Heart right ventricle (tissue), 16 donors: Measurements from ENCODE around the gene NEK6. TPM values are rescaled to one million over a fixed set of nuclear protein-coding genes. Genes with fewer than 3 reads are reported as not detected.

ENCODE experiments used
- ATAC-seq, 8 donors: fragments of 200-7000 bp; cut with Tn5 transposase; one replicate each; pipeline ENCODE4 v1.9.1; 2020; ENCODE audit warnings: mild to moderate bottlenecking in 8 of 8, moderate library complexity in 8 of 8, moderate number of reproducible peaks in 1 of 8
- DNase-seq, 2 donors: peaks; one replicate each; pipeline ENCODE4 v3.0.0-alpha.2; 2020
- H3K27ac ChIP-seq, 10 donors: fragments of 200-600 bp; sonication (generic) in 2 of 10; one replicate each; pipeline versions ENCODE4 v1.5.0 to v1.8.0; 2020 to 2022; ENCODE audit warnings: mild to moderate bottlenecking in 3 of 10
- H3K27me3 ChIP-seq, 7 donors: fragments of 200-600 bp; one replicate each; pipeline ENCODE4 v1.8.0; 2021 to 2022; ENCODE audit warnings: mild to moderate bottlenecking in 2 of 7
- H3K36me3 ChIP-seq, 9 donors: fragments of 200-600 bp; sonication (generic) in 1 of 9; one replicate each; pipeline versions ENCODE4 v1.5.0 to v1.8.0; 2020 to 2022; ENCODE audit warnings: mild to moderate bottlenecking in 2 of 9
- H3K4me1 ChIP-seq, 9 donors: fragments of 200-600 bp; sonication (generic) in 1 of 9; one replicate each; pipeline versions ENCODE4 v1.5.0 to v1.8.0; 2020 to 2022; ENCODE audit warnings: mild to moderate bottlenecking in 4 of 9
- H3K4me3 ChIP-seq, 10 donors: fragments of 200-600 bp; sonication (generic) in 2 of 10; one replicate each; pipeline versions ENCODE4 v1.5.0 to v1.8.0; 2020 to 2022; ENCODE audit warnings: mild to moderate bottlenecking in 7 of 10, moderate library complexity in 2 of 10
- H3K9me3 ChIP-seq, 11 donors: fragments of 200-600 bp in 10 of 11; sonication (generic) in 2 of 11; one replicate each; pipeline versions ENCODE4 v1.5.0 to v1.8.0; 2013 to 2022; ENCODE audit warnings: mild to moderate bottlenecking in 2 of 11, control low read depth in 1 of 11, moderate library complexity in 1 of 11
- WGBS, 2 donors: extraction: QIAGEN DNeasy Blood & Tissue Kit; methylation state at CpG; one replicate each; pipeline ENCODE4 v1.1.7; 2013; ENCODE audit warnings: inconsistent platforms in 1 of 2; 5-methylcytosine and 5-hydroxymethylcytosine counted together
- intact Hi-C, 10 donors: fragments of 100-400 bp; cut with DNase I; formaldehyde crosslinking; loops; one replicate each; pipeline versions ENCODE4 v1.11.1 to v1.14.2; 2022
- polyA plus RNA-seq, 2 donors: library from polyadenylated mRNA; stranded (reverse); fragments of 200-250 nt; gene quantifications; one replicate each; pipeline ENCODE4 v1.2.3, GENCODE V29; 2013
- total RNA-seq, 10 donors: library from RNA; stranded (reverse); fragmentation: NEBNext Ultra II Directional in 3 of 10; extraction: Animal tissue kit (Norgen Biotek cat#: 25700) in 3 of 10; gene quantifications; one replicate each; pipeline versions ENCODE4 v1.2.1 to v1.2.4, GENCODE V29; 2021 to 2023
- TF ChIP-seq, protein P1 (sequence below), 9 donors: fragments of 200-600 bp; sonication (generic) in 2 of 9; IDR thresholded peaks; one replicate each; pipeline versions ENCODE4 v1.5.0 to v1.8.0; 2021 to 2022; ENCODE audit warnings: antibody characterized with exemption in 9 of 9, mild to moderate bottlenecking in 5 of 9, moderate library complexity in 1 of 9
- donor health status: Arrhythmogenic right ventricular cardiomyopathy.
- donor health status: ischemic (EF 13 %, LVEDD 7.1; RV severe dilation, severe dysfunction).
- donor health status: healthy with polysubstance abuse.
- donor health status: DM: no; HTN: yes; CAD: no.
- donor health status: DM: no; HTN: no; CAD: no.
- donor health status: ischemic (EF 25% LVEDD 6.9; RV normal size, moderate dysfunction).
- donor health status: ischemic (EF 25% LVEDD 5.7; RV mildly dilated, moderate dysfunction).
- donor health status: healthy.
- donor health status: DM: yes; HTN: yes; CAD: no.
- donor health status: Ischemic cardiomyopathy.
- donor health status: ischemic (EF 35%, LVEDD 5.7; RV mildly dilated, moderate dysfunction).
- donor health status: nonischemic (EF 11% LVEDD 7.7; RV severe dilation, severe dysfunction).
- donor health status: DM: yes; HTN: yes; CAD: no.
- donor health status: PGD.
- donor health status: ischemic (EF 29% LVEDD 5.4; RV normal size, mild dysfunction).
- donor health status: nonischemic (EF 23%, LVEDD 6.1; RV moderate dilation, normal function).

The NEK6 gene
- total and polyA plus RNA-seq, 12 donors: 1.9 to 22.4 (median 7.5) TPM

DNA sequence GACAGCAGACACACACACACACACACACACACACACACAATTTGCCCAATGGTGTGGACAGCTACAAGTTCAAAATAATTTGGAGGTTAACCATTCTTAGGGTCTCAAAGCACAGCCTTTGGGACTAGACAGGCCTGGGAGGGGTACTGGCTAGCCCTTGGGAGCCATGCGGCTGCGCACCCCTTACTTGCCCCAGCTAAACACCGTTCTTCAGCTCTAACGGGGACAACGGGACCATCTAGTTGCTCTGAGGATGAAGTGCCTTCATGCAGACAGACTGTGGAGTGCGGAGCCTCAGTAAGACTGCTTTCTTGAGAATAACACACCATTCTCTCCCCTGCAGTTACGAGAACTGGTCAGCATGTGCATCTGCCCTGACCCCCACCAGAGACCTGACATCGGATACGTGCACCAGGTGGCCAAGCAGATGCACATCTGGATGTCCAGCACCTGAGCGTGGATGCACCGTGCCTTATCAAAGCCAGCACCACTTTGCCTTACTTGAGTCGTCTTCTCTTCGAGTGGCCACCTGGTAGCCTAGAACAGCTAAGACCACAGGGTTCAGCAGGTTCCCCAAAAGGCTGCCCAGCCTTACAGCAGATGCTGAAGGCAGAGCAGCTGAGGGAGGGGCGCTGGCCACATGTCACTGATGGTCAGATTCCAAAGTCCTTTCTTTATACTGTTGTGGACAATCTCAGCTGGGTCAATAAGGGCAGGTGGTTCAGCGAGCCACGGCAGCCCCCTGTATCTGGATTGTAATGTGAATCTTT, 92.9 kb downstream of the NEK6 start:
- TF ChIP-seq, protein P1, sequence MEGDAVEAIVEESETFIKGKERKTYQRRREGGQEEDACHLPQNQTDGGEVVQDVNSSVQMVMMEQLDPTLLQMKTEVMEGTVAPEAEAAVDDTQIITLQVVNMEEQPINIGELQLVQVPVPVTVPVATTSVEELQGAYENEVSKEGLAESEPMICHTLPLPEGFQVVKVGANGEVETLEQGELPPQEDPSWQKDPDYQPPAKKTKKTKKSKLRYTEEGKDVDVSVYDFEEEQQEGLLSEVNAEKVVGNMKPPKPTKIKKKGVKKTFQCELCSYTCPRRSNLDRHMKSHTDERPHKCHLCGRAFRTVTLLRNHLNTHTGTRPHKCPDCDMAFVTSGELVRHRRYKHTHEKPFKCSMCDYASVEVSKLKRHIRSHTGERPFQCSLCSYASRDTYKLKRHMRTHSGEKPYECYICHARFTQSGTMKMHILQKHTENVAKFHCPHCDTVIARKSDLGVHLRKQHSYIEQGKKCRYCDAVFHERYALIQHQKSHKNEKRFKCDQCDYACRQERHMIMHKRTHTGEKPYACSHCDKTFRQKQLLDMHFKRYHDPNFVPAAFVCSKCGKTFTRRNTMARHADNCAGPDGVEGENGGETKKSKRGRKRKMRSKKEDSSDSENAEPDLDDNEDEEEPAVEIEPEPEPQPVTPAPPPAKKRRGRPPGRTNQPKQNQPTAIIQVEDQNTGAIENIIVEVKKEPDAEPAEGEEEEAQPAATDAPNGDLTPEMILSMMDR (IDR thresholded peaks at IDR 0.05): no peak
- peaks cover 0 to 5% (median 0%) of the 10 kb centered on the region in 9 donors for H3K4me1 ChIP-seq
- no peaks in the 10 kb centered on the region for H3K27me3 ChIP-seq
- peaks cover 0 to 100% (median 46%) of the 10 kb centered on the region in 9 donors for H3K36me3 ChIP-seq
- WGBS, 2 donors: 91 to 95% methylated on average over 16 of the region's 16 CpGs
- no peak overlapping the region for H3K4me3 ChIP-seq
- no peaks in the 10 kb centered on the region for H3K9me3 ChIP-seq
- H3K27ac ChIP-seq: no peak overlapping the region
- intact Hi-C loops: no loop called here
- DNase-seq (no peak), ATAC-seq (no peak)

GRCh38 chr9:124351672-124352468, 94.1 kb downstream of the NEK6 start:
- no peak for DNase-seq

GRCh38 chr9:124352616-124353015, 94.9 kb downstream of the NEK6 start:
- Histone ChIP-seq H3K27ac (no peak overlapping the region), H3K36me3 (peaks cover 0 to 100% (median 51%) of the 10 kb centered on the region in 9 donors), H3K4me1 (peaks cover 0 to 11% (median 3%) of the 10 kb centered on the region in 9 donors), H3K27me3 (no peaks in the 10 kb centered on the region), H3K9me3 (no peaks in the 10 kb centered on the region), H3K4me3 (no peak overlapping the region)
- TF ChIP-seq, protein P1 (IDR thresholded peaks at IDR 0.05): no peak
- 90 to 92% methylated on average over 8 of the region's 8 CpGs for WGBS, 2 donors
- DNase-seq (no peak), ATAC-seq (no peak)
- intact Hi-C loops: no loop called here

More at GRCh38 chr9:124351672-124352468, 94.1 kb downstream of the NEK6 start:
- H3K4me3 ChIP-seq: no peak overlapping the region
- no peaks in the 10 kb centered on the region for H3K9me3 ChIP-seq
- WGBS, 2 donors: 86 to 89% methylated on average over 15 of the region's 15 CpGs
- peaks cover 0 to 5% (median 0%) of the 10 kb centered on the region in 9 donors for H3K4me1 ChIP-seq
- intact Hi-C loops: no loop called here
- H3K27me3 ChIP-seq: no peaks in the 10 kb centered on the region
- ATAC-seq: no peak
- H3K27ac ChIP-seq: no peak overlapping the region
- TF ChIP-seq, protein P1 (IDR thresholded peaks at IDR 0.05): no peak
- H3K36me3 ChIP-seq: peaks cover 0 to 100% (median 51%) of the 10 kb centered on the region in 9 donors

GRCh38 chr9:124353166-124353768, 95.5 kb downstream of the NEK6 start:
- Histone ChIP-seq H3K27me3 (no peaks in the 10 kb centered on the region), H3K4me1 (peaks cover 0 to 18% (median 9%) of the 10 kb centered on the region in 9 donors), H3K4me3 (no peak overlapping the region), H3K9me3 (no peaks in the 10 kb centered on the region), H3K27ac (no peak overlapping the region), H3K36me3 (peaks cover 0 to 94% (median 47%) of the 10 kb centered on the region in 9 donors)
- no peak for ATAC-seq
- DNase-seq: no peak
- intact Hi-C loops: no loop called here
- WGBS, 2 donors: 91 to 93% methylated on average over 7 of the region's 7 CpGs
- TF ChIP-seq, protein P1 (IDR thresholded peaks at IDR 0.05): no peak
